Hematopoietic multipotent progenitor cell treated with erythropoietin and hydrocortisone succinate and interleukin-3 and kit ligand, for 15 days (in vitro differentiated cells): Measurements from ENCODE around the gene ATP6V0C.
"Not testable (repeated sequence)": the region's sequence is repeated elsewhere in the genome, so short reads cannot be mapped to it uniquely, and the experiment has no call there.

ENCODE experiments used
- DNase-seq: peaks from one replicate; pipeline ENCODE4 v3.0.0-alpha.2; 2015; ENCODE audit warnings: low spot score

ATP6V0C gene

DNA sequence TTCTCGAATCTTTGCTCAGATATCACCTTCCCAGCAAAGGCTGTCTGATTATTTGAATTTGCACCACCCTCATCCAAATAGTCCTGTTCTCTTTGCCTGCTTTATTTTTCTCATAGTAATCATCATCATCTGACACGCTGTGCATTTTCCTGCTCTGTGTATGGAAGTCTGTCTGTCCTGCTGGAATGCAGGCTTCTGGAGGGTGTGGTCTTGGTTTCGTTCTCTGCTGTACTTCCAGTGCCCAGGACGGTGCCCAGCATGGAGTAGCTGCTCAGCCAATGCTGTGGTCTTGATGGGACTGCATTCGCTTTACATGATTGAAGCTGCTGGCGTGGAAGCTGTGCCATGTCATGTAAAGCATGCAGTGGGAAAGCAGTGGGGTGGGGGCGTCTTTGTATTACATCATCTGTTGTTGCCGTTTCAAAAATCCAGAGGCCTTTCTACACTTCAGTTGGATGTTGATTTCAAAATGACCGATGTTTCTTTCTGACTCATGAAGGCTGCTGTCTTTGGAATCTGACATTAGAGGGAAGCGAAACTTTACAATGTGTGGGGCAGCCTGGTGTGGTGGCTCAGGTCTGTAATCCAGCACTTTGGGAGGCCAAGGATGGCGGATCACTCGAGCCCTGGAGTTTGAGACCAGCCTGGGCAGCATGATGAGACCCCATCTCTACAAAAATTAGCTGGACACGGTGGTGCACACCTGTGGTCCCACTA lies 41.1 kb downstream of the ATP6V0C start:
- not testable (repeated sequence) for DNase-seq

DNA sequence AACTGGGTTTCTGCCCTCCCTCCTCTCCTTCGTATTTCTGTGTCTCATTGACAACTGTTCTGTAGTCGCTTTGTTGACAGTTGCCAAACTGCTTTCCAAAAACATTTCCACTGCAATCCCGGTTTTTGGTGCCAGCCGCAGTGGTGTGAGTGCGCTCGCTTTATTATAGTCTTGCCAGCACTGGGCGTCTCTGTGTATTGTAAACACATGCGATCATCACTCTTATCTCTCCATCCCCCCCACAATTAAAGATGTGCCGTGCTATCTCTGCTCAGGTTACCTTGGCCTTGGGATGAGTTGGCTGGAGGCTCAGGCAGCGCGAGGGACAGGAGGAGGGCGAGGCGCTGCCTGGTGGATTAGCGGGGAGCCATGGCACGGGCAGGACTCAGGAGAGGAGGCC lies 43.4 kb downstream of the ATP6V0C start:
- DNase-seq, result not testable (repeated sequence)

DNA sequence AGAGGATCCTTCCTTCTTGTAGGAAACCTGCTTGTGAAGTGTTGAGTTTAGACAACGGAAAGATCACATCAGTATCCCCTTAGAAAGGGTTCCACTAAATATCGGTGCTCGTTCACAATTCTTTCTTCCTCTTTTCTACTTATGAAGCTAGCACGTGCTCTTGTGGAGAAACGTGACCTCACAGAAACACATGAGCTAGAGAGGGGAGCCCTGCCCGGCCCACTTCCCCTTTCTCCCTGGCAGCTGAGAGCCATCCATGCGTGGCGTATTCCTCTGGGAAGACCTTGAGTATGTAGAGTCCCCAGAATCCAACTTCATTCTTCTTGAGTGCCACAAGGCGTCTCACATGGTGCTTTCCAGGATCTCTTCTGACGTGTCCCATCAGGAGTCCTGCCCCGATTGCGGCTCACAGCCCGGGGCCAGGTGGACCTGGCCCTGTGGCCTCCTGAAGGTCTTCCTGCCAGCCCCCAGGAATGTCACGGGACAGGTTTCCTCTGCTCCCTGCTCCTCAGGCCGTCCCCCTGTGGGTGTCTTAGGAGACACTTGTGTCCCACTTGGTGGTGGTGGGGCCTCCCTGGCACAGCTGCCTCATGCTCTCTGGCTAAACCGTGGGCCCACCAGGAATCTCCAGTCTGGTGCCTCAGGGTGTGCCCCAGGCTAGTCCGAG lies 46.5 kb downstream of the ATP6V0C start:
- not testable (repeated sequence) for DNase-seq

DNA sequence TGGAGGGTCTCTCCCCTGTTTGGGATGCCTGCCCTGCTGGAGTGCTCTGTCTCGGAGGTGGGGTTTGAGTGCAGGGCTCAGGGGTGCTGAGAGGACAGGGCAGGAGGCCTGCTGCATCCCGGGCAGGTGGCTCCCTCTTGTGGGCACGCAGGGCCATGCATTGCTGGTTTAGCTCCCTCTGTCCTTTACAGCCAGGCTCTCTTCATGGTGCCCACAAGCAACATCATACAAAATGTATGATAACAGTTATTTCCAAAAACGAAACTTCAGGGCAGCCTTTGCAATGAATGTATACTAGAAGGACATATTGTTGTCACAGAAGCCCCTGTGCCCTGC lies 47.0 kb downstream of the ATP6V0C start:
- DNase-seq, result not testable (repeated sequence)

GRCh38 chr16:2567506-2567905 lies 53.8 kb downstream of the ATP6V0C start:
- DNase-seq, result not testable (repeated sequence)

DNA sequence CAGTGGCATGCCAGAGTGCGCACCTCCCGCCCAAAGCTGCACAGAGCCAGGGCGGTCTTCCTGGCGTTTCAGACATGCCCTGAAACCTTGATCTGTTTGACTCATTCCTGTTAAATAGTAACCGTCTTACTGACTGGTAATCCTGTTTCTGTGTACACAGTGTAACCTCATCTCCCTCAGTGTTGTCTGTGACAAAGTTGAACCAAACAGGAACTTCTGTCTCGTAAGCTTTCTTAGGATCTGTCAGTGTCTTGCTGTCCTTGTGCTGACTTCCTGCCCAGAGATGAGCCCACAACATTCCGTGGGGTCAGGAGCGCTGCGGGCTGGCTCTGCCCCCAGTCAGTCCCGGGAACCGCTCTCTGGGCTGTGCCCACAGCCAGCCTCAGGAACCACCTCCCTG lies 54.8 kb downstream of the ATP6V0C start:
- DNase-seq, result not testable (repeated sequence)
